Fibroblast of skin of right biceps (primary cell): ENCODE measurements around the gene HDAC3.
A peak's percentile ranks its signal among the peaks of the same experiment; 100 is the strongest.

Experiments used
- DNase-seq: peaks from one replicate; pipeline ENCODE4 v3.0.0-alpha.2; 2013

The HDAC3 gene

DNA sequence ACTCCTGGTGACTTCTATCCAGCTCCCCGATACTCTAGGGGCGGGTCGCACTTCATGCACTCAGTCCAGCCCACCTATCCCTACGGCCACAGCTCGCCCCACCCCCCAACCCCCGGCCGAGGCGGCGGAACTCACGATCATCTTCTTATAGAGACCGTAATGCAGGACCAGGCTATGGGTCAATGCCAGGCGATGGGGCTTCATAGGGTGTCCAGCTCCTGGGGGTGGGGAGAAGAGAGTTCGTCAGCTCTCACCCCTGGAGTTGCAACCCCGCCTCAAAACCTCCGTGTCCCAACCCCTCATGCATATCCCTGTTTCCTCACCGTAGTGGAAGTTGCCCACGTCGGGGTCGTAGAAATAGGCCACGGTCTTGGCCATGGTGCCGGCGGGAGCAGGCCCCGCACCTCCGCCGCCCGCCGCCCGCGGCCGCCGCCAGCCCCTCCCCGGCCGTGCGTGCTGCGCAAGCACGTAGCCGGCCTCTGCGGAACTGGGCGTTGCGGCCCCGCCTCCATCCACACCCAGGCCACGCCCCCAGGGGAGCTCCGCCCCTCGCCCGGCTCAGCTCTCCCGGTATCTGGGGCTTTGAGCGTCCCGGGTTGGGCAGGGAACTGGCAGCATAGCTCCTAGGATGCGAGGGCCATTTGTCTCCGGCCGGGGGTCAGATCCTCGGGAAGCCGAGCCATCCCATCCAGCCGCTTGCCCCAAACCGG lies at the start of gene HDAC3, which contains the start of gene RELL2:
HDAC3 (minus strand) TSS at position 437 of the 710 bp plus-strand sequence; CDS start at position 378, 59 bp downstream.
RELL2 (plus strand) TSS at position 585 of the 710 bp plus-strand sequence. CDS start 1,229 bp downstream, outside the sequence.
- DNase-seq, result peak; percentile 90

DNA sequence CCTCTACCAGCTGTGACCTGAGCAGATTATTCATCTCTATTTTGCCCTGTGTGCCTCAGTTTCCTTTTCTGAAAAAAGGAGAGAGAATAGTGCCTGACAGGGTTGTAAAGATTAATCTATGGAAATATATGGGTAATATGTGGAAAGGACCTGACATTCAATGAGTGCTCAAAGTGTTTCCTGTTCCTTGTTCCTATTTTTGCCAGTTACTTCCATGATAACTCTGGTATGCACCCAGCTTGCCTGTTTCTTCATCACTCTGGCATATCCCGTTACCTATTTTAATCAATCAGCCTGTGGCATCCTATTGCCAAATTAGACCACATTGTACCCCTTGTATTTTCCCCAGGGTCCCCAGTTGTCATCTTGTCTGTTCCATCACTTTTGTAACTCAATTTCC lies 48.9 kb upstream of the HDAC3 start:
- no peak for DNase-seq

DNA sequence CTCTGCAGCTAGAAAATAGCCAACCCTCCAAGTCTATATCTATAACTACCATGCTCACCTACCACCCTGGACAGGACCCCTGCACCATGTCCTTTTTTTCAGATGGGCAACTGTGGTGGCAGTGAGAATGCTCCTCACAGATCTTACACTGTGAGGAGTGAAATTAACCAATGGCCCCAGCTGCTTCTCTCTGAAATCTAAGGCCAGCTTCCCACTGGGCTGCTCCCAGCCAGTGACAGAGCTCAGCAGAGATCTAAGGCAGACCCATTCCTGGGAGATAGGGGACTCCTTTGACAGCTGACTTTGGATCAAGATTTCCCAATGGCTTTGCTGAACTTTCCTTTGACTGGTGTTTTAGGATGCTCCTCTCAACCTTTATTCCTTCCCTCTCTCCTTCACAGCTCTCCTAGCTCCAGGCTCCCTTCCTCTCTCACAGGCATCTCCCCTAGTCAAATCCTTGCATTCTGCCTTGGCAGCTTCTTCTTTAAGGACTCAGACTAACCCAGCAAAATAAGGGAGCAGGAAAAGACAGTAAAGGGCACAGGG lies 47.0 kb upstream of the HDAC3 start:
- DNase-seq, result no peak

DNA sequence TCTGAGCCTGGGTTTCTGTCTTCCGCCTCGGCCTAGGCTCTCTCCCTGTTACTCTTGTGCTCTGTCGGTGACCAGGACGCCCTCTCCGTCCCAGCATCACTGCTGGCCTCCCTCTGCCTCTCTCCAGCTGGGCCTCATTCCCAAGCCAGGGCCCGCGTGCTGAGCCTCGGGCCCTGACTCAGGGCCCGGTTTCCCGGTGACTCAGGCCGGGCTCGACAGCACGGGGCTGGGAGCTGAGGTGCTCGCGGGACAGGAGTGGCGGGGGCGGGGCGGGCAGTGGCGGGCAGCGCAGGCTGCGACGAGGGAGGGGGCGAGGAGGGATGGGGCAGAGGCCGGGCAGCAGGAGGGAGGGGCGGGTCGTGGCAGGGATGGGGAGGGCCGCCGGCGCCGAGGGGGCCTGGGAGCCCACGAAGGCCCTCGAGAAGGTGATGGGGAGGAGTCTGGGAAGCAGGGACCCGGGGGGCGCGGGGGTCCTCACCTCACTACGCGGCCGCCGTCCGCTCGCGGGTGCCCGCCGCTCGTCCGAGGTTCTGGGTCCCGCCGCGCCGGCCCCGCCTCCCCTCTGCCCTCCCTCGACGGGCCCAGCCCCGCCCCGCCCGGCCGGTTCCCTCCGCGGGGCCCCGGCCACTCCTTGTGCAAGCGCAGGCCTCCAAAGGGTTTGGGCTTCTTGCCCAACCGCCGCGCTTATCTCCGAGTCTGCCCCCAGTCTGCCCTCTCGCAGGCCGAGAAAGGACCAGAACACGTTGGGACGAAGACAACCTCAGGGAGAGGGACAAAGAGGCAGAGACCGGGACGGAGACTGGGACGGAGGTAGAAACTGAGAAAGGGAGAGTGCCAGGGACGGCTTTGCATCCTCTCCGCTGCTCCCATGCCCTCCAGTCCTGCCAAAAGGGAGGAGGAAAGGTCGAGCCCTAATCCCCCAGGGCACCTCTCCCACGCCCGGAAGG lies 45.3 kb upstream of the HDAC3 start, which contains the start of gene ARAP3:
ARAP3 (minus strand) TSS at position 536 of the 947 bp plus-strand sequence. CDS start 1,744 bp downstream, outside the sequence.
- DNase-seq, result peak; percentile 88

DNA sequence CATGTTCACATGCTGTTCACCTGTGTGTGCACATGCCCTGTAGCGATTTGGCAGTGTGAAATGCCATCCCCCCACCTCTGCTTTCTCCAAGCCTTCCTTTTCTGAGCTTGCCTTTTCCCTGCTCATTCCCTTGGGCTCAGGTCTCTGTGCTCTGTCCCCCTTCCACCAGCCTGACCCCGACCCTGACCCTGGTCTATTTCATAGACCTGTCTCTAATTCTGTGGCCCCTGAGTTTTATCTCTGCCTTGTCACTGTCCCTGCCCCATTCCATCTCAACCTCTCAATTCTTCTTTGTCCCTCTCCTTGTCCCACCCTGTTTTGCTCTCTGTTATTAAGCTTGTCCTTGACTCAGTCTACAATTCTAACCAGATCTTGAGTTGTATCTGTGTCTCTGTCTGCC lies 44.6 kb upstream of the HDAC3 start:
- DNase-seq, result no peak

DNA sequence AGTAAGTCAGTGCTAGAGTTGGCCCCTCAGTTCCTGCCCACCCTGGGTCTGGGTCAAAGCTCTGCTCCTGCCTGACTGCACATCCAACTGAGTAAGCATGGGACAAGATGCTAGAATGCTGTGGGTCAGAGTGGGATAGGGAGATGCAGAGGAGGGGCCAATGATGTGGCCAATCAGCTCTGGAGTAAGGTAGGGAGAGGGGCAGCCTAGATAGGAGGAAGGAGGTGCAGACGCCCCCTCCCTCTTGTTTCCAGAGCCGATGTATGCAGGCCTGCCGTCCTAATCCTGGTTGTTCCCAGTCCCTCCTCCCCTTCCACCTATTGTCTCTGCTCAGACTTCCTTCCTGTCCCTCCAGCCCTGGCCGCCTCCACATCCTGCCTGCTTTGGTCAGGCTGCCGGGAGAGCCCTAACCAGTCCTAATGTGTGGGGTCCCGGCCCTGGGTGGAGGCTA lies 44.1 kb upstream of the HDAC3 start:
- peak; percentile 31 for DNase-seq

DNA sequence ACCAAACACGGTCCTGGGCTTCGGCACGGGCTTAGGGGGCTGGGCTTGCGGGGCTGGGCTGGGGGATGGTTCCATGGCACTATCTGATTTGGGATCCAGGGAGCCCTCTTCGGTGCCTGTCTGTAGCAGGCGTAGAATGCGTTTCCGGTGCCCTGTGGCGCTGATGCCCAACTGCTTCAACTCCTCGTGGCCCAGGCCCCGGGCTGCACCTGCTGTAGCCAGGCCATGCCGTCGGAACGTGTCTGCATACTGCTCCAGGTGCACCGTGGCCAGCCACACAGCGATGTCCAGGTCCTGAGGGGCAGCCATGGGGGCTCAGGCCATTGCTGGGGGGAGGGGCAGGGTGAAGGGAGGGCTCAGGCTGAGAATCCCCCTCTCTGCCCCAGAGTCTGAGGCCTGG lies 43.5 kb upstream of the HDAC3 start:
- DNase-seq, result no peak

DNA sequence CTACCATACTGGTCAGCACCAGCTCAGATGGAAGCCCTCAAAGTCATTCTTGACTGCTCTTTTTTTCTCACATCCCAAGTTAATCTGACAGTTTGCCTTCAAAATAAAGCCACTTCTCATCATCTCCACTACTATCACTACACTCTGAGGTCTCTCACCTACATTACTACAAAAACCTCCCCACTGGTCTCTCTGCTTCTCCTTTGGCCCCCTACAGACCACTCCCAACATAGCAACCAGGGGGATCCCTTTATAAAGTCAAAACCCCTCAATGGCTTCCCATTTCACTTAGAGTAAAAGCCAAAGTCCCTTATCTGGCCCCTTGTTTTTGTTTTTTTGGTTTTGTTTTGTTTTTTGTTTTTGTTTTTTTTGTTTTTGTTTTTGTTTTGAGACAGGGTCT lies 40.8 kb upstream of the HDAC3 start:
- DNase-seq, result no peak

DNA sequence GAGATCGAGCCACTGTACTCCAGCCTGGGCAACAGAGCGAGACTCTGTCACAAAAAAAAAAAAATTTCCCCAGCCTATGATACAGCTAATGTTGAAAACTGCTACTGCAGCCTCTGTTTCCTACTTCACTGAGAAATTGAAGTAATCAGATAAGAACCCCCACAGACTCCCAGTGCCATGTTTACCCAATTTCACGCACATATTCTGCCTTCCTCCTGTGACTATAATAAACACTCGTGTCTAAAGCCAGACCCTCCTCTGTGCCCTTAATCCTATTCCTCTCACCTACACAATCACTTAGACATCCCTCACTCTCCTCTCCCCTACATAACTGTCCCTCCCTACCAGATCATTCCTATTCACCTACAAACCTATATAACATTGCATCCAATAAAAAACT lies 39.0 kb upstream of the HDAC3 start:
- DNase-seq, result no peak

DNA sequence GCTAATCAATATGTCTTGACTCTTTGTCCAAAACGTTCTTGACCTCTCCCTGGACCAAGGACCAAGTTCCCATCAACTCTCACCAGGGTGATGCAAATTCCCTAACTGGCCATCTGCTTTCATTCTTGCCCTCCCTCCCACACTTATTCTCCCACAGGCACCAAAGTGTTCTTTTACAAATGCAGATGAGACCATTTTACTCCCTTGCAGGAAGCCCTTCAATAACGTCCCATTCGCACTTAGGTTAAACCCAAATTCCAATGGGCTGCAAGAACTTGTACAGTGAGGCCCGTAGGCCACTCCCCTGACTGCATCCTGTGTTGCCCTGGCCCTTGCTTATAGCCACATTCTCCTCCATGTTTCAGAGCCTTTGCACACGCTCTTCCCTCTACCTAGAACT lies 38.1 kb upstream of the HDAC3 start:
- DNase-seq, result no peak

DNA sequence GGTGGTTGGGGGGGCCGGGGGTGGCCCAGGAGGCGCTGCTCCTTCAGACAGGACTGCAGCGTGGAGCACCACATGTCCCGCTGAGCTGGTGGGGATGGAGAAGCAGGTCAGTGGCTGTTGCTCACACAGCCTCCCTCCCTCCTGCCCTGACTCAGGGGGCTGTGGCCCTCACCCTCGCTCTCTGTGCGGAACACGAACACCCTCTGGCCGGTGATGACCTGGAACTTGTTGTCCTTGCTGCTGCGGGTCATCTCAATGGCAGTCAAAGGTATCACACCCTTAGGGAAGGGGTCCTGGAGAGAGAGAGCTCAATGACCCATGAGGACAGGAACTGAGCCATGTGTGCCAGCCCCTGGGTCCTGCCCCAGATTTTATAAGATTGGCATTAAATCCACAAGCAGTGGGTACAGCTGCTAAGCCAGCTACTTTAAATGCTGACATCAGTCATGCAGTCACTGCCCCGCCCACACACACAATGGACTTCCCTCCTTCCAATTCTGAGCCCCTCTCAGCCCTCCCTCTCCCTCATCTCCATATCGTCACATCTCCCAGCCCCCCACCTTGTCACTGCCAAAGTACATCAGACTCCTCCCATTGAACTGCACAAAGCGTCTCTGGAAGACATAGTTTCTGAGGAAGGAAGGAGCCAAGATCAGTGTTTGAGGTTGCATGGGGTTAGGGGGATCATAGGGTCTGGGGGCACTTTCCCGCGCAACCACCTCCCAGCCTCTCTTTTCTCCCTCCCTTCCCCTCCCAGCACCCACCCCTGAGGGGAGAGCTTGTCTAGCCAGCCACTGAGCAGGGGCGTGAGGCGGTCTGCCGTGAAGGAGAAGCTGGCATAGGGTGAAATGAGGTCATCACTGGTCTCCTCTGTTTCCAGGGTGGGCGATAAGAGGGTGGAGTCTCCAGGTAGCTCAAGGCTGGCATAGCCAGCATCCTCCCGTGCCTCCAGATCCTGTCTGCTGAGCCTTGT lies 36.5 kb upstream of the HDAC3 start:
- no peak for DNase-seq

DNA sequence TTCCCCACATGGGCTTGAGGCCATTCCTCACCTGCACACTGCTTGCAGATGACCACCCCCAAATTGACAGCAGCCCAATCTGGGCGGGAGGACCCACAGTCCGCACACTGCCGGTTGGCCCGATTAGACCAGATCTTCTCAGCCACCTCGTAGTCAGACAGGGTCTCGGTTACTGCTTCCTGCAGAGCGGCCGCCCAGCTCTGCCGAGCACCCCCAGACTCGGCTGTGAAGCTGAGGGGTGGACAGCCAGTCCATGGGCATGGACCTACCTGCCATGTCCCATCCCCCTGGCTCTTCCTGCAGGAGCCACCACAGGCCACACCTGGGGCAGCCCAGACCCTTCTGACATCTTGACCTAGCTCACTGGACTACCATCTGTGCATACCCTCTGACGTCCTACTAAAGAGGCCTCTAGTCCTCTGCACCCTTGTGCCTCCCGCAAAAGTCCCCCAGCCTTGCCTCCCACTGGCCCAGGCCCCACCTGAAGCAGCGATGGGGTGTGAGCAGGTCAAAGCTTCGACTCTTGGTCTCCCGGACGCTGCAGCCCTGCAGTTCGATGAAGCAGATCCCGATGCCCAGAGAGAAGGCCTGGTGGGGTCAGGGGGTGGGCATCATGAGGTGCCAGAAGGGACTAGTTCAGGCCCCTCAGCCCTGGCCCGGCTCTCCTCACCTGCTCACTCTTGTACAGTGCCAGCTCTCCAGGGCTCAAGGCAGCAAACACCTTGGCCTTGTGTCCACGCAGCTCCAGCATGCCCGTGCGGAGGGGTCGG lies 35.6 kb upstream of the HDAC3 start:
- DNase-seq, result no peak

DNA sequence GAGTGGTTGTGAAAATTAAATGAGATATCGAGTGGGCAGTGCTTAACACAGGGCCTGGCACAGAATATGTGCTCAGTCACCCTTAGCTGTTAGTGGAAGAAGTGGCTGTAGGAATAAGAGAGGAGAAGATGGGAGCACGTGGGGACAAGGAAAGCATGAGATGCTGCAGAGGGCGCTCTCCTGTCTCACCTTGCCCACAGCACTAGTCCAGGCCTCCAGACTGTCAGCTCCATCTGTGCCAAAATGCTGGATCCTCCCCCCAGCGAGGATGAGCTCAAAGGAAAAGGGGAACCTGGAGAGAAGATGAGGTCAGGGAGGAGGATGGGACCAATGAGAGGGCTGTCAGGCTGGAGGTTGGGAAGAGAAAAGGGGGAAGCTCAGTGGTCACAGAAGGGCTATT lies 32.9 kb upstream of the HDAC3 start:
- no peak for DNase-seq

DNA sequence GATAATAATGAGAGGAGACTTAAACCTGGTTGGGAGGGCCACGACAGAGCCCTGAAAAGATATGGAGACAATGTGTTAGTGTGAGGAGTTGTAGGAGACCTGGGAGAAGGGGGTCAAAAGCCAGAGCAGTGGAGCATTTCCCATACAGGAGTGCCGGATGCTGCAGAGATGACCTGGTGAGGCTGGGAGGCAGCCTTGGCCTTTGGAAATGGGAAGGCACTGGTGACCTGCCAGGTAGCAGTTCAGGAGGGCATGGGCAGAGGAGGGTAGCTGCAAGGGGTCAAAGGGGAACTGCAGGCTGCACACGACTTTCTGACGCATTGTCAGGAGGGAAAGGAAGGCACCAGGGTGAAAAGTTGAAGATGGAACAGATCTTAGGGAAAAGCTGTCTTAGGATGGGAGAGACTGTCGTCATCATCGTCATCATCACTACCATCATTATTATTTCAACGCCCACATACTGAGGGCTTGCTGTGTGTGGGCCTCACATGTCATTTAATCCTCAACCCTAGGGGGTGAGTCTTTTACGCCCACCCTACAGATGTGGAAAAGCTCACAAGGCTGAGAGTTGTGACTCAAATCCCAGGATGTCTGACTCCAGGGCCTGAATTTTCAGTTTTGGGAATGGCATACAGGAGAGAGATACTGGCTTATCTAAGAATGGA lies 32.1 kb upstream of the HDAC3 start:
- peak; percentile 44 for DNase-seq

DNA sequence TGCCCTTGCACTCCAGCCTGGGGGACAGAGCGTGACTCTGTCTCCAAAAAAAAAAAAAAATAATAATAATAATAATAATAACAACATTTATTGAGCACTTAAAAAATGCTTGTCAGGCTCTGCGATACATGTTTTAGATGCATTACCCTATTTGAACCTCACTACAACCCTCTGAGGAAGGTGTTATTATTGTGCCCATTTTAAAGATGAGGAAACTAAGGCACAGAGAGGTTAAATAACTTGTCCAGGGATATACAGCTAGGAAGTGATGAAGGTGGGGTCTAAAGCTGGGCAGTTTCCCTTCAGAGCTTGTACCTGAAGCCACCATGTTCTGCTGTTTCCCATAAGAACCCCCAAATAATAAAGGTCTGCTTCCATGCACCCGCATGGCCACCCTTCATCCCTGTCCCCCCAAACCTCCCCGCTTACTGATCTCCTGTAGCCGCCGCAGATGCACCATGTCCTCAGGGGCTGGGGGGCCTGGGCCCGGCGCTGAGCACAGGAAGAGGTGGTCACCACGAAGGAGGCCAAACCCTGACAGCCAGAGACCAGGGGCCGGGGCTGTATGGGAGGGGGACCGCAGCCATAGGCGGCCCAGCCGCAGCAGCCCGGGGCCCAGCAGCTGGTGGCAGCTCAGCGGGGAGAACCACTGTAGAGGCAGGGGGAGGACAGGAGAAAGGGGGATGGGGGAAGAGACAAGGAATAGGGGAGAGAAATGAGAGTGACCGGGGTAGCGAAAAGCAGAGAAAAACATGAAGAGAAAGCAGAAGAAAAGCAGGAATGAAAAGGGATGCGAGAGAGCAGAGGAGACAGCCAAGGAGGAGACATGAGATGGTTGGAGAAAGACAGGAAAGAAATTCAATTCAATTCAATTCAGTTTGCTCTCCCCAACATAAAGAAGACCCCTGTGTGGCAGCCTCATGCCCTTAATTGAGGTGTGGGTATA lies 29.6 kb upstream of the HDAC3 start:
- no peak for DNase-seq

DNA sequence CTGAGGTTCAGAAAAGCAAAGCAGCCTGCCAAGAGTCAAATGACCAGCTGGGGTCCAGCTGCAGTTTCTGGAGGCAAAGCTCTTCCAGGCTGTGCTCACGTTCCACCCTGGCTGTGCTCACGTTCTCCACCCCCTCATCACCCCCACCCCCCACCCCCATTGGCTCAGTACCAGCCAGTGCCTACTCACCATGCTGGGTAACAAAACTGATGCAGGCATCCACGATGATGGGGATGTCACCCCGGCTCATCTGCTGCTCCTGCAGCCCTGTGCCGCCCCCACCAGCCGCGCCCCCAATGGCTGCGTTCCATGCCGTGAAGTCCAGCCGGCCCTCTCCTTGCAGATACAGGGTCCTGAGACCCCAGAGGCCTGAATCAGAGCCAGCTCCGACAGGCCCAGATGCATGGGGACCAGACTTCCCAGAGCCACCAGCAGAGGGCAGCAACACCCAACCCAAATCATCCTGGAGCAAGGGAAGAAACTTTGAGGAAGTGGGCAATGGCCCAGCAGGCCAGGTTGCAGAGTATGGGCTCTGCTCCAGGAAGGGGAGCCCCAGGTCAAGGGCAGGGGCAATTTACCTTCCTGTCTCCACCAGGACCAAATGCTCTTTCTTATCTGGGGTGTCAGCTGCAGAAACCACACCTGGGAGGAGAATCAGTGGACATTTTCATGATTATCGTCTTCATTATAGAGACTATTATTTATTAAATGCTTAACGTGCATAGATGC lies 28.2 kb upstream of the HDAC3 start:
- DNase-seq, result peak; percentile 57

DNA sequence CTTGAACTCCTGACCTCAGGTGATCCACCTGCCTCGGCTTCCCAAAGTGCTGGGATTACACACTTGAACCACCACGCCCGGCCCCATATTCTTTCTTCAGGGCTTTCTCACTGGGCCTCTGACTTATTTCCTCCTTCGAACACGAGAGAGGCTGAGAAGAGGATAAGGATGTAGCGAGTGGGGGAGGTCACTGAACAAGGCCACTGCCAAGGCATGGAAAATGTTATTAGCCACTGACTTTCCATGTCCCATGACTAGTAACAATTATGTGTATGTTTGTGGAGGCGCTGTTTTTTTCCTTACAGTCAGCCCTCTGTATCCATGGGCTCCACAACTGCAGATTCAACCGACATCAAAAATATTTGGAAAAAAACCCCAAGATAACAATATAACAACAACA lies 26.9 kb upstream of the HDAC3 start:
- DNase-seq, result no peak

DNA sequence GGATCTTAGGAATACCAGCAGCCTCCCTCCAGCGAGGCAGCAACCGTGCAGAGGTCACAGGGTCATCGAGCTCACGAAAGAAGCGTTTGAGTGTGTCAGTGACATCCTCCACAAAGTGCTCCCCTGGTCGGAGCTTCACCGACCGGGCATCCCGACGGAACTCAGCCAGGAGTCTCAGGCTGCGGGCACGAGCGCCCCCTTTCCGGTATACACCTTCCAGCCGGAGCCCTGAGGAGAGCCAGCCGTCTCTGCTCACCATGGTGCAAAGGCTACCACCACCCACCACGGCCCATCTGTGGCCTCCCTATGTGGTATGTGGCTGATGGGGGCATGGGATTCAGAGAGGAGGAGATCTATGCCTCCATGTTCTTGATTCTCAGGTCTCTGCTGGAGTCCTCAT lies 25.4 kb upstream of the HDAC3 start:
- DNase-seq, result no peak
